K562 (cell line): Measurements from ENCODE around the gene TSPAN1. TPM values are rescaled to one million over a fixed set of nuclear protein-coding genes. Genes with fewer than 3 reads are reported as not detected.

ENCODE experiments used
- ATF1 ChIP-seq, 2 experiments: fragments of 450-650 bp in 1 of 2; IDR thresholded peaks; 2 replicates each; pipeline ENCODE4 v1.6.1; 2016; ENCODE audit warnings: missing compliant biosample characterization in 1 of 2, missing genetic modification characterization in 1 of 2
- ATF2 ChIP-seq: sonication (generic); formaldehyde crosslinking; IDR thresholded peaks from 2 replicates; pipeline ENCODE4 v1.8.1; 2022; ENCODE audit warnings: missing genetic modification reagents
- BRCA1 ChIP-seq, 2 experiments: fragments of 450-650 bp in 1 of 2; sonication (generic) in 1 of 2; formaldehyde crosslinking in 1 of 2; IDR thresholded peaks; 2 replicates each; pipeline versions ENCODE4 v1.5.0 to v1.6.1; 2017 to 2020; ENCODE audit warnings: mild to moderate bottlenecking in 1 of 2, missing genetic modification reagents in 1 of 2
- CBFB ChIP-seq: sonication (generic); formaldehyde crosslinking; IDR thresholded peaks from 2 replicates; pipeline ENCODE4 v1.4.0; 2020; ENCODE audit warnings: mild to moderate bottlenecking, missing genetic modification reagents
- CREB3L1 ChIP-seq: fragments of 450-650 bp; IDR thresholded peaks from 2 replicates; pipeline ENCODE4 v1.6.1; 2014; ENCODE audit warnings: low read depth, mild to moderate bottlenecking, moderate library complexity, borderline replicate concordance
- CREBBP ChIP-seq: IDR thresholded peaks from one replicate; pipeline ENCODE4 v1.6.1; 2012; ENCODE audit warnings: low read depth, mild to moderate bottlenecking, control low read depth, inconsistent platforms, low read length
- E2F4 ChIP-seq: sonication (generic); formaldehyde crosslinking; IDR thresholded peaks from 2 replicates; pipeline ENCODE4 v1.8.0; 2022; ENCODE audit warnings: mild to moderate bottlenecking, low read depth, missing genetic modification reagents
- EHMT2 ChIP-seq: fragments of 450-650 bp; IDR thresholded peaks from 2 replicates; pipeline ENCODE4 v1.6.1; 2018; ENCODE audit warnings: antibody characterized with exemption
- KLF6 ChIP-seq: fragments of 250-450 bp; sonication (Bioruptor Pico); IDR thresholded peaks from 2 replicates; pipeline ENCODE4 v1.4.0; 2020; ENCODE audit warnings: mild to moderate bottlenecking, moderate library complexity, borderline replicate concordance
- LEF1 ChIP-seq: fragments of 450-650 bp; IDR thresholded peaks from 2 replicates; pipeline ENCODE4 v1.6.1; 2016; ENCODE audit warnings: mild to moderate bottlenecking
- MCM7 ChIP-seq, 2 experiments: fragments of 450-650 bp; IDR thresholded peaks; 2 replicates each; pipeline ENCODE4 v1.6.1; 2016 to 2018
- MECOM ChIP-seq: fragments of 250-450 bp; sonication (Bioruptor Pico); IDR thresholded peaks from 2 replicates; pipeline ENCODE4 v1.8.0; 2022; ENCODE audit warnings: inconsistent platforms
- PHF8 ChIP-seq: fragments of 200-600 bp; sonication (generic); IDR thresholded peaks from 2 replicates; pipeline ENCODE4 v1.6.1; 2012; ENCODE audit warnings: mixed run types, mild to moderate bottlenecking, inconsistent platforms, low read length, moderate library complexity, borderline replicate concordance
- RBBP5 ChIP-seq: fragments of 200-600 bp; sonication (generic); IDR thresholded peaks from 2 replicates; pipeline ENCODE4 v1.6.1; 2012; ENCODE audit warnings: borderline replicate concordance, mild to moderate bottlenecking, low read length, control low read depth, inconsistent platforms; ENCODE audit not compliant: insufficient read depth, poor library complexity, severe bottlenecking
- SMAD2 ChIP-seq: fragments of 150-350 bp; IDR thresholded peaks from 2 replicates; pipeline ENCODE4 v1.6.1; 2014; ENCODE audit warnings: low read depth, mild to moderate bottlenecking, low read length
- SRSF1 ChIP-seq: fragments of 200-400 bp; formaldehyde crosslinking; IDR thresholded peaks from 2 replicates; pipeline ENCODE4 v1.6.1; 2017; ENCODE audit warnings: mild to moderate bottlenecking, low read depth, low read length, moderate library complexity
- WHSC1 ChIP-seq: IDR thresholded peaks from one replicate; pipeline ENCODE4 v1.6.1; 2012; ENCODE audit warnings: low read length, control low read depth, inconsistent platforms
- ZNF184 ChIP-seq: sonication (generic); formaldehyde crosslinking; IDR thresholded peaks from 2 replicates; pipeline ENCODE4 v1.5.0; 2020; ENCODE audit warnings: missing genetic modification reagents
- ZNF24 ChIP-seq: fragments of 450-650 bp; IDR thresholded peaks from 2 replicates; pipeline ENCODE4 v1.6.1; 2016
- ZNF609 ChIP-seq: sonication (generic); formaldehyde crosslinking; IDR thresholded peaks from 2 replicates; pipeline ENCODE4 v1.8.1; 2023; ENCODE audit warnings: missing genetic modification reagents, mild to moderate bottlenecking, borderline replicate concordance
- ZNF79 ChIP-seq: fragments of 250-450 bp; sonication (Bioruptor Pico); IDR thresholded peaks from 2 replicates; pipeline ENCODE4 v1.4.0; 2020; ENCODE audit warnings: low read depth, mild to moderate bottlenecking, moderate library complexity
- polyA plus RNA-seq, 8 experiments: library from polyadenylated mRNA; depleted of rRNA in 4 of 8; stranded (reverse) in 5 of 8; unstranded in 3 of 8; fragments of >200 nt; fragmentation: Nextera tagmentation in 2 of 8; fragmentation: Illumina TruSeq in 1 of 8; extraction: Ambion mirVana in 2 of 8; extraction: Trizol in 1 of 8; gene quantifications; 2 replicates each; pipeline versions ENCODE4 v1.2.1 to v1.2.3, GENCODE V29; 2011 to 2014; ENCODE audit warnings: inconsistent platforms in 1 of 8, missing spikeins in 1 of 8
- total RNA-seq, 7 experiments: library from RNA; depleted of rRNA in 6 of 7; stranded (reverse); fragments of >200 nt in 6 of 7; fragmentation: Illumina TruSeq in 2 of 7; extraction: Trizol in 2 of 7; gene quantifications; 2 replicates each; pipeline versions ENCODE4 v1.2.1 to v1.2.3, GENCODE V29; 2011 to 2021; ENCODE audit warnings: low replicate concordance in 1 of 7

Gene TSPAN1
- total and polyA plus RNA-seq, 9 of the 15 experiments (the other 6 are each of a cell fraction or from before 2014, with no cell fraction given), result 0.58 TPM; not detected in 8

- TF ChIP-seq SRSF1, result no peak
- no peak for TF ChIP-seq CREBBP
- no peak for TF ChIP-seq MCM7 (IDR thresholded peaks at IDR 0.05)
- peak; percentile 26 for TF ChIP-seq RBBP5
- no peak for TF ChIP-seq ZNF79 (CRISPR knock-in tag)
- no peak for TF ChIP-seq E2F4 (CRISPR knock-in tag)
- peak; percentile 33; the same call in 1 of the 2 replicates for TF ChIP-seq PHF8
- no peak for TF ChIP-seq WHSC1
- no peak for TF ChIP-seq ATF2 (CRISPR knock-in tag)
- TF ChIP-seq KLF6, result 0 out of 2 replicates have a peak, but pooled peaks have one; percentile 58
- TF ChIP-seq MECOM, result no peak
- no peak for TF ChIP-seq SMAD2
- no peak for TF ChIP-seq ZNF24
- TF ChIP-seq CBFB (CRISPR knock-in tag), result 0 out of 2 replicates have a peak, but pooled peaks have one; percentile 3
- TF ChIP-seq ATF1 (CRISPR knock-in tag; IDR thresholded peaks at IDR 0.05), result no peak
- TF ChIP-seq ATF1 (tag; IDR thresholded peaks at IDR 0.05), result 0 out of 2 replicates have a peak, but pooled peaks have one; percentile 41
- TF ChIP-seq CREB3L1, result no peak
- TF ChIP-seq EHMT2, result no peak
- TF ChIP-seq ZNF609 (CRISPR knock-in tag), result no peak
- no peak for TF ChIP-seq LEF1
- TF ChIP-seq BRCA1 (IDR thresholded peaks at IDR 0.05), result no peak
- no peak for TF ChIP-seq BRCA1 (CRISPR knock-in tag; IDR thresholded peaks at IDR 0.05)
- TF ChIP-seq ZNF184, result no peak
Observed at GRCh38 chr1:46133181-46133658, 41.7 kb upstream of the TSPAN1 start (continued).
